ENCODE measurements around the gene PHAF1.

DNA sequence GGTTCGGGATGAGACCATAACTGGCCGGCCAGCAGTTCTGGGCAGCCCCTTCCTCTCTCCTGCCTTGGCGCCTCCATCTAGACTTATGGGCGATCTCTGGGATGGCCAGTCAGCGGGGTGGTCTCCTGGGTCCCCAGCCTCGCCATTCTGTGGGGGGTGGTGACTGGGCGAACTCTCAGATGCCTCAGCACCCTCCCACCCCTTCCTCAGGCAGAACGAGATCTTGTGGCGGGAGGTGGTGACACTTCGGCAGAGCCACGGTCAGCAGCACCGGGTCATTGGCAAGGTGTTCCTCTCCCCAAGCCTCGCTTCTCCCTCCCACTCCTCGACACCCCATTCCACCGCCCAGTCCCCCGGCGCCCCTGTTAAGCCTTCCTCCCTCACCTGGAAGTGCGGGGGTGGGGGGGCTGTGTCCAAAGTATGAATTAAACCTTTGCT is 56.4 kb downstream of the PHAF1 start:
- TF ChIP-seq POLR2A (IDR thresholded peaks at IDR 0.05), result no peak
- TF ChIP-seq, protein P1, sequence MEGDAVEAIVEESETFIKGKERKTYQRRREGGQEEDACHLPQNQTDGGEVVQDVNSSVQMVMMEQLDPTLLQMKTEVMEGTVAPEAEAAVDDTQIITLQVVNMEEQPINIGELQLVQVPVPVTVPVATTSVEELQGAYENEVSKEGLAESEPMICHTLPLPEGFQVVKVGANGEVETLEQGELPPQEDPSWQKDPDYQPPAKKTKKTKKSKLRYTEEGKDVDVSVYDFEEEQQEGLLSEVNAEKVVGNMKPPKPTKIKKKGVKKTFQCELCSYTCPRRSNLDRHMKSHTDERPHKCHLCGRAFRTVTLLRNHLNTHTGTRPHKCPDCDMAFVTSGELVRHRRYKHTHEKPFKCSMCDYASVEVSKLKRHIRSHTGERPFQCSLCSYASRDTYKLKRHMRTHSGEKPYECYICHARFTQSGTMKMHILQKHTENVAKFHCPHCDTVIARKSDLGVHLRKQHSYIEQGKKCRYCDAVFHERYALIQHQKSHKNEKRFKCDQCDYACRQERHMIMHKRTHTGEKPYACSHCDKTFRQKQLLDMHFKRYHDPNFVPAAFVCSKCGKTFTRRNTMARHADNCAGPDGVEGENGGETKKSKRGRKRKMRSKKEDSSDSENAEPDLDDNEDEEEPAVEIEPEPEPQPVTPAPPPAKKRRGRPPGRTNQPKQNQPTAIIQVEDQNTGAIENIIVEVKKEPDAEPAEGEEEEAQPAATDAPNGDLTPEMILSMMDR (IDR thresholded peaks at IDR 0.05), result no peak

Data from thyroid gland (tissue), 4 donors.